ENCODE results near the gene VIL1. TPM values are rescaled to one million over a fixed set of nuclear protein-coding genes. Genes with fewer than 3 reads are reported as not detected.

The VIL1 gene
- total RNA-seq, 1 donor, result not detected

DNA sequence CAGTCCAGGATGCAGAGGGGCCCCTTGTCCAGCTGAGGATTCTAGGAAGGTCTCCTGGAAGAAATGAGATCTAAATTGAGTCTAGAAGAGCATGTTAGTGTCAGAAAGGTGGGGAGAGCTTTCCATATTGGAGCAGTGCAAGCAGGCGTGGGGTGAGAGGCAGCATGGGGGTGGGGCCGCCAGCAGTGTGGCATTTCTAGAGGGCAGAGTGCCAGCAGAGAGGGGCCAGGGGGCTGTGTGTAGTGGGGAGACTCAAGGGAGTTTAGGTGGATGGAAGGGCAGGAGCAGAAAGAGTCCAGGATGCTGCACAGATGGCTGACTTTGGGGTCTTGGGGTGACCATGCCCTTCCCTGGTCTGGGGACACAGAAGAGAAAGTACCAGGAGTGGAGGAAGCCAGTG is 2.1 kb downstream of the VIL1 start:
- TF ChIP-seq, protein P1, sequence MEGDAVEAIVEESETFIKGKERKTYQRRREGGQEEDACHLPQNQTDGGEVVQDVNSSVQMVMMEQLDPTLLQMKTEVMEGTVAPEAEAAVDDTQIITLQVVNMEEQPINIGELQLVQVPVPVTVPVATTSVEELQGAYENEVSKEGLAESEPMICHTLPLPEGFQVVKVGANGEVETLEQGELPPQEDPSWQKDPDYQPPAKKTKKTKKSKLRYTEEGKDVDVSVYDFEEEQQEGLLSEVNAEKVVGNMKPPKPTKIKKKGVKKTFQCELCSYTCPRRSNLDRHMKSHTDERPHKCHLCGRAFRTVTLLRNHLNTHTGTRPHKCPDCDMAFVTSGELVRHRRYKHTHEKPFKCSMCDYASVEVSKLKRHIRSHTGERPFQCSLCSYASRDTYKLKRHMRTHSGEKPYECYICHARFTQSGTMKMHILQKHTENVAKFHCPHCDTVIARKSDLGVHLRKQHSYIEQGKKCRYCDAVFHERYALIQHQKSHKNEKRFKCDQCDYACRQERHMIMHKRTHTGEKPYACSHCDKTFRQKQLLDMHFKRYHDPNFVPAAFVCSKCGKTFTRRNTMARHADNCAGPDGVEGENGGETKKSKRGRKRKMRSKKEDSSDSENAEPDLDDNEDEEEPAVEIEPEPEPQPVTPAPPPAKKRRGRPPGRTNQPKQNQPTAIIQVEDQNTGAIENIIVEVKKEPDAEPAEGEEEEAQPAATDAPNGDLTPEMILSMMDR (IDR thresholded peaks at IDR 0.05; ENCODE audit: insufficient read depth, low read length), result no peak

DNA sequence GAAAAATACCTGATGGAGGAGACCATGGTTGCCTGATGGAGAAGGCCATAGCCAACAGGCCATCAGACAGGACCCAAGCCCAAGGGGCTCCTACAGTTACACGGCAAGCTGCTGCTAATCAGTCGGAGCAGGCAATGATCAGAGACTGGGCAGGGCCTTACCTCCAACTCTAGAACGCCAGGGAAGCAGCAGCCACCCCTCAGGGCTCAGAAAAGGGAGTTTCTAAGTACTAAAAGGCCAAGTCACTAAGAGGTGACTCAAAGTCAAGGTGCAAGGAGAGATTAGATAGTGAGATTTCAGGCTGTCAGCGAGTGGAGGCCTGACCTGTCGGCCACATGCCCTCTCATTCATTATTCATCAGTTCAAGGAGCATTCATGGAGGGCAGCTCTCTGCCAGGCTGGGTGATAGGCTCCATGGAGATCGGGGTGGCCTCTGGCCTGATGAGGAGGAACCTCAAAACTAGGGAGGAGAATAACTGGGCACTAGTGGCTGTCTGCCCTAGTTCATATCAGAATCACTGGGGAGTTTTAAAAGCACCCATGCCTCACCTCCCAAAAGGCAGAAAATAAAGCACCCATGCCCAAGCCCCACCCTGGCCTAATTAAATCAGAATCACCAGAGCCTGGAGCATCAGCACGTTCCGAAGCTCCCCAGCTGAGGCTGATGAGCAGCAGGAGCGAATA is 3.6 kb downstream of the VIL1 start:
- TF ChIP-seq, protein P1 (IDR thresholded peaks at IDR 0.05; ENCODE audit: insufficient read depth, low read length), result no peak
- DNase-seq (ENCODE audit: low read depth), result no peak
- no peak overlapping the region for H3K4me3 ChIP-seq (ENCODE audit: low read depth, low read length)

More for the DNA sequence above, 2.1 kb downstream of the VIL1 start:
- DNase-seq (ENCODE audit: low read depth), result no peak
- H3K4me3 ChIP-seq (ENCODE audit: low read depth, low read length), result no peak overlapping the region

DNA sequence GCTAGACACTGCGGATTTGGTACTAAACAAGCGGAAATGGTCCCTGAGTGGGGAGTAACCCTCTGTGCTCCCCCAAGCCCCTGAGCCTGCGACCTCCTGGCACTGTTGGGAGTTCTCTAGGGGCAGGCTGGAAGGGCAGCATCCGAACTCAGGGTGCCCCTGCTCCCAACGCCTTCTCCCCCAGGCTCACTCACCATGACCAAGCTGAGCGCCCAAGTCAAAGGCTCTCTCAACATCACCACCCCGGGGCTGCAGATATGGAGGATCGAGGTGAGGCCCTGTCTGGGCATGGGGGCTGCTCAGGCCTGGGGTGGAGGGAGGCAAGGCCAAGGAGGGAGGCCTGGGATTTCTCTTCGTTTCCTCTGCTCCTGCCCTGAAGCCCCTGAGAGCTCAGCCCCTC is 4.7 kb downstream of the VIL1 start:
- no peak for DNase-seq (ENCODE audit: low read depth)
- H3K4me3 ChIP-seq (ENCODE audit: low read depth, low read length), result no peak overlapping the region
- TF ChIP-seq, protein P1 (IDR thresholded peaks at IDR 0.05; ENCODE audit: insufficient read depth, low read length), result no peak

DNA sequence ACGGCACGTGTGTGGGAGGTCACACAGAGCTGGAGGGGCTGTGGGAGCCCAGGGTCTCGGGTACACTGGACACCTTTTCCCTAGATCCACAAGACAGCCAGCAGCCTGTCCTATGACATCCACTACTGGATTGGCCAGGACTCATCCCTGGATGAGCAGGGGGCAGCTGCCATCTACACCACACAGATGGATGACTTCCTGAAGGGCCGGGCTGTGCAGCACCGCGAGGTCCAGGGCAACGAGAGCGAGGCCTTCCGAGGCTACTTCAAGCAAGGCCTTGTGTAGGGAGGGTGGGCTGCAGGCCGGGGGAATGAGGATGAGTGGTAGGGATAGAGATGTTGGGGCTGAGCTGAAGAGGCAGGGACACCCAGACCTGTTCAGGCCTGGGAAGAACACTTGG is 6.6 kb downstream of the VIL1 start:
- TF ChIP-seq, protein P1 (IDR thresholded peaks at IDR 0.05; ENCODE audit: insufficient read depth, low read length), result no peak
- H3K4me3 ChIP-seq (ENCODE audit: low read depth, low read length), result no peak overlapping the region
- DNase-seq (ENCODE audit: low read depth), result no peak

DNA sequence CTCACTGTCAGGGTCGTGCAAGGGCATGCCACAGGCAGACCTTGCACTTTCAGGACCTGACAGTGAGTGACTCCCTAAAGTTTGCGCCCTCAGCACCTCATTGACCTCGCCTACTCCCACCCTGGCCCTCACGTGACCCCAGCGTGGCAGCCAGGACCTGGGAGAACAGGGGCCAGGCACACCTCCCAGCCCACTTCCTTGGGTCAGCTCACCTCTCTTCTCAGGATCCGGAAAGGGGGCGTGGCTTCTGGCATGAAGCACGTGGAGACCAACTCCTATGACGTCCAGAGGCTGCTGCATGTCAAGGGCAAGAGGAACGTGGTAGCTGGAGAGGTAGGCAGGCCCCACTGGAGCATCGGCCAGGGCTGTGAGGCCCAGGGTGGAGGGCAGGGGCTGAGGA is 8.8 kb downstream of the VIL1 start:
- TF ChIP-seq, protein P1 (IDR thresholded peaks at IDR 0.05; ENCODE audit: insufficient read depth, low read length), result no peak
- no peak for DNase-seq (ENCODE audit: low read depth)
- no peak overlapping the region for H3K4me3 ChIP-seq (ENCODE audit: low read depth, low read length)

DNA sequence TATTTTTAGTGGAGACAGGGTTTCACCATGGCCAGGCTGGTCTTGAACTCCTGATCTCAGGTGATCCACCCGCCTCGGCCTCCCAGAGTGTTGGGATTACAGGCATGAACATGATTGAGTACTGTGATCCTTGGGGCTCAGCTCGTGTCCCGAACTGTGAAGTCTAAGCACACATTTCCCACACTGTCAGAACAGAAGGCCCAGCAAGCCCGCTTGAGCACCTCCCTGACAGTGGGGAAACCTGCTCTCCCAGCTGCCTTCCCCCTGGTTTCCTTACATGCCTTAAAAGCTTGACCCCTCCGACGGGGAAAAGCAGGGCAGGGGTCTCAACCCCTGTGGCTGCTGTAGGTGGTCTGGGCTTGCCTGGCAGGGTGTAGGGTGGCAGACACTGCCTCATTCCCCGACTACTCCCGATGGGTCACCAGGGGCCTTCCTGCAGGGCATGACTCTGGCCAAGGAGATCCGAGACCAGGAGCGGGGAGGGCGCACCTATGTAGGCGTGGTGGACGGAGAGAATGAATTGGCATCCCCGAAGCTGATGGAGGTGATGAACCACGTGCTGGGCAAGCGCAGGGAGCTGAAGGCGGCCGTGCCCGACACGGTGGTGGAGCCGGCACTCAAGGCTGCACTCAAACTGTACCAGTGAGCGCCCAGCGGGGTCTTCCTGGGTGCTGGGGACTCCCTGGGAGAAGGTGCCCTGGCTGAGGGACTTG is 10.1 kb downstream of the VIL1 start:
- TF ChIP-seq, protein P1 (IDR thresholded peaks at IDR 0.05; ENCODE audit: insufficient read depth, low read length), result no peak

More for the DNA sequence above, 10.1 kb downstream of the VIL1 start:
- DNase-seq (ENCODE audit: low read depth), result no peak
- H3K4me3 ChIP-seq (ENCODE audit: low read depth, low read length), result no peak overlapping the region
